ENCODE results near the gene KCNN3.
"Not testable (repeated sequence)": the region's sequence is repeated elsewhere in the genome, so short reads cannot be mapped to it uniquely, and the experiment has no call there.

The KCNN3 gene

DNA sequence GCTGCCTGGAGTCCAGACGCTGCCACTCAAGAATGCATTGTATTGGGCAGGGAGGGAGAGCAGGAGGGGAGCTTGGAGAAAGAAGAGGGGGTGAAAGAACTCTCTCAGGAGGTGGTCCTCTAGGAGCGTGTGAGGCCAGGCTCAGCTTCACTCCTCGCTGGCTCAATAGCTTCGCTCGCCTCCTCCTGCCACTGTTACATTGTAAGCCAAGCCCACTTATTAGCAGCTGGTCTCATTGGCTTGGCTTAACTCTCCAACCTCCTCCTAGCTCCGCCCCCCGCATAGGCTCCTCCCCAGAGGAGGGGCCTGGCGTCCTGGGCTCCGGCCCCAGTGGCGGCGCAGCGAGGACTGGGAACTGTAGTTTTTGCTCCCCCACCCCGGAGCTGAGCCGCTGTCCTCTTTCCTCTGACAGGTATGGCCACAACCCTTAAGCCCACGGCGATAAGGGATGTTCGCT lies at the start of gene KCNN3:
KCNN3 (minus strand) TSS at position 167 of the 457 bp plus-strand sequence. CDS start 317 bp downstream, outside the sequence.
- peak; percentile 99 for DNase-seq (ENCODE audit: low spot score)

DNA sequence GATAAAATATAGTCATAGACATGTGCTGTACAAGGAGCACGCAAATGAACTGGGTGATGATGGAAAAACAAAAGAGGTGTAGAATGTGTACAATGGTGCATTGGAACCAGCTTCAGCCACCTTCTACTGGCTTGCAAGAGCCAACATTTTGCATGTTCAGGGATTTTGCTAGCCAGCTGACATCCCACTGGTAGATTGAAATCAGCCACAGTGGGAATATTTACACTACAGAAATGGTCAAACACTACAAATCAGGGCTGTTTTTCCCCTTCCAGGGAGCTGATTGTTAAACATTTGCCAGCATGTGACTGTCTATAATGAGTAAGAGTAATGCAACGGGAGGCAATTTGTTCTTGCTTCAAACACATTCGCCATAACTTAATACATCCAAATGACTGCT lies 43.2 kb upstream of the KCNN3 start:
- DNase-seq (ENCODE audit: low spot score) = no peak

DNA sequence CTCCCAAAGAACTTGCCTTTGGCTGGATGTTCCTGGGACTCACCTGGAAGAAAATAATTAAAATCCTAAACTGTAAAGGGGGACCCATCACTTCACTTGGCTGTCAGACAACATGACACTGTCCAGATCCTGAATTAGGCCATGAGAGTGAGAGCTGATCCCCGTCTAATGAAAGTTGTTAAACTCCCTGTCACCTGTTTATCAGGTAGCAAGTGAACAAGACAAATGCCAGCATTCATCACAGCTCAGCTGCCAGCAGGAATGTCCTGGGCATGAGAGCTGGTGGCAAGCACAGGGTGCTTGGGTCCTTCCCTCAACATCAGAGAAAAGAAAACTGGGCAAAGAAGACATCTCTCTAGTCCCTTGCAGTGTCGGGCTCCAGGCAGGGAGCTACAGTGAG lies 42.7 kb upstream of the KCNN3 start:
- DNase-seq (ENCODE audit: low spot score) = no peak

DNA sequence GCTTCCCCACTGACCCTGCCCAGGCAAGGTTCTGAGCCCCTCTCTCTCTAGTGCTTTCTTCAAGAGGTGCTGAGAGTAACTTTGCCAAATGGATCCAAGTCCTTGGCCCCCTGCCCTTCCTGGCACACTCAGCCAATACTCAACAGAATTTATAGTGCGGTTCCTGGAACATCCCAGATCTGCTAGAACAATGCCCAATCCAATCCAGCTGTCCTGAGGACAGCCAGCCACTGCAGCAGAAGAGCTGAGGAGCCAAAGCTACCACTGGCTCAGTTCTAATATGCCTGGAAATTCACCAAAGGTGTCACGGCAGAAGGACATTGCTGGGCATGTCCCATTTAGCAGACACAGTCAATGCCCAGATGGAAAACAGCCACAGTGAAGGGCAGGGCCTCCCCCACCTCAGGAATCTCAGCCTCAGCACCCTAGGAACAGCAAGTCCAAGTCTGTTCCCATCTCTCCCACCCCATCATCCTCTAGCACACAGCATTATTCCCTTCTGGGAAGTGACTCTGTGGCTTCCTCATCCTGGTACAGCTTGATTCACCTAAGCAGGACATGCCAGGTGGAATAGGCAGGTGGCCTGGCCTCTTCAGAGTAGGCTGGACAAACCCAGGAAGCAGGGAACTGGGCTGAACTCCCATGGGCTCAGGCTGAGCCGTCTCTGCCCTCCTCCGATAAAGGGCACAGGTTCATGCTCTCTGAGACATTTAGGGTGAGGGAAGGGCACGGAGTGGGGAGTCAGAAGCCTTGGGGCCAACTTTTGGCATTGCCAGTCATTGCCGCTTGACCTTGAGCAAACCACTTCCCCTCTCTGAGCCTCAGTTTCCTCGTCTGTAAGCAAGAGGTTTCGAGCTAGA lies 41.8 kb upstream of the KCNN3 start:
- no peak for DNase-seq (ENCODE audit: low spot score)

DNA sequence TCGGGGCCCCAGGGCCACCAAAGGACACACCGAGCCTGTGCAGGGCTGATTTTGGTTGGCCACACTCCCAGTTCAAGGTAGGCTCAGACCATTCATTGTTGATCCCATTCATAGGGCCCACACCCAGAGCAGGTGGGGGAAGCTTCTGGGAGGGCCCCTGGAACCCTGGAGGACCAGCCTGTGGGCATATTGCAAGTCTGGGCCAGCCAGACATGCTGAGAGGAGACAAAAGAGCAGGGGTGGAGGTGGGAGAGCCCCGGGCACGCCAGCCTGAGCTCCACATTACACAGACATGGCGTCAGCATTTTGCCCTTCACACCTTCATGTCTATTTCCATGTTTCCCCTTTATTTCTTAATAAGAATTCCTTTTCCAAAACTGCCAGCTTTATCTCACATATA lies 40.8 kb upstream of the KCNN3 start:
- no peak for DNase-seq (ENCODE audit: low spot score)

DNA sequence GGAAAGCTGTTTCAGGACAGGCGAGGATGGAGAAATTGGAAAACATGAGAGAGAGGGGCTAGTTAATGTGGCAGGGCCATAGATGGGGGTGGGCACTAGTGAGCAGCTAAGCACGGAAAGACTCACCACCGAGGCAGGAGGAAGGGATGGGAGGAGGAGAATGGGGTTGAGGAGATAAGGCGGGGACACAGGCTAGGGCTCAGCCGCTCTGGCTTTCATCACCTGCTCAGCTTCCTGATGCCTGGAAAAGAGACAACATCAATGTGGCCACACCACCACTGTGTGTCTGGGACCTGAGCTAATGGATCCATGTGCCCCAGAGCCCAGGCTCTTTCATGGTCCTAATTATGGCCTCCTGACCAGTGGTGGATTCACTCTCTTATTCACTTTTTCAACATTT lies 38.9 kb upstream of the KCNN3 start:
- no peak for DNase-seq (ENCODE audit: low spot score)

DNA sequence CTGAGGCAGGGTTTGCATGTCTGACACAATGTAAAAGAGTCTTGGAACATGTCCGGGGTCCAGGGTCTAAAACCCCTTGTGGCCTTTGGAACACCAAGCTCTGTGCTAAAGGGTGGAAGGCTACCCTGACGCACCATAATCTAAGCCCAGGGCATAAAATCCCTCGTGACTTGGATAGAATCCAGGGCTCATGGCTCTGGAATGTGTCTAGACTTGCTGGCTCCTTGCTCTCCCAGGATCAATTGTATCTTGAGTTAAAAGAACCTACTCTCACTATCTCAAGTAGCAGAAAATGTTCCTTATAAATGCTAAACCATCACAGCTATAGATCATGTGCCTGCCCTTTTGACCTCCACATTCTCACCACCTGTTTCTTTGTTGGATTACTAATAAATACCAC lies 38.0 kb upstream of the KCNN3 start:
- not testable (repeated sequence) for DNase-seq (ENCODE audit: low spot score)

DNA sequence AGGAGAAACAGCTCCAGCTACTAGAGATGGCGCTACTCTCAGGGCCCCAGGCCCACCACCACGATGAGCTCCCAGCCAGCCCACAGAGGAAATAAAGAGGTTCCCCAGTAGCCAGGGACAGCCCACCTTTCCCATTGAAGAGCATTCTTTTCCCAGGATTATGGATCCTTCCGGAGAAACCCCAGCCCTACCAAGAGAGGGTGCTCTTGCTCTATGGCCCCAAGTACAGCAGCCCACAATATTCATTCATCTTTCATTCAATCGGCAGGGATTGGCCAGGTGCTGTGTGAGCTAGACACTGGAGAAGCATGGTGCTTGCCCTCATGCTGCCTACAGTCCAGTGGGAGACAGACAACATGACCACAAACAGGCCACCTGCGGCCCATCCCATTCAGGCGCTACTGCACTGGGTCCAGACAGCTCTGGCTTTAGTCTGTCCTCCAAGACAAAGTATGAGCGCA lies 36.6 kb upstream of the KCNN3 start:
- DNase-seq (ENCODE audit: low spot score) = no peak

DNA sequence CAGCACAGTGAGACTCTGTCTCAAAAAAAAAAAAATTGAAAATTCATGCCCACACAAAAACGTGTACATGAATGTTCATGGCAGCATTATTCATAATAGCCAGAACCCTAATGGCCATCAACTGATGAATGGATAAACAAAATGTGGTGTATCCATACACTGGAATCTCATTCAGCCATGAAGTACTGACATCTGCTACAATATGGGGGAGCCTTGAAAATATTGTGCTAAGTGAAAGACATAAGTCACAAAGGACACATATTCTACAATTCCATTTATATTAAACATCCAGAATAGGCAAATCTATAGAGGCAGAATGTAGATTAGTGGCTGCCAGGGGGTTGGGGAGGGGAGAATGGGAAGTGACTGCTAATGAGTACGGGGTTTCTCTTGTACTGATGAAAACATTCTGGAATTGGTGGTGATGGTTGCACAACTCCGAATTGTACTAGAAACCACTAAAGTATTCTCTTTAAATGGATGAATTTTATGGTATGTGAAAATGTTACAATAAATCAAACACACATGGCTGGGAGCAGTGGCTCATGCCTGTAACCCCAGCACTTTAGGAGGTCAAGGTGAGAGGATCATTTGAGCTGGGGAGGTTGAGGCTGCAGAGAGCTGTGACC lies 33.0 kb upstream of the KCNN3 start:
- no peak for DNase-seq (ENCODE audit: low spot score)

DNA sequence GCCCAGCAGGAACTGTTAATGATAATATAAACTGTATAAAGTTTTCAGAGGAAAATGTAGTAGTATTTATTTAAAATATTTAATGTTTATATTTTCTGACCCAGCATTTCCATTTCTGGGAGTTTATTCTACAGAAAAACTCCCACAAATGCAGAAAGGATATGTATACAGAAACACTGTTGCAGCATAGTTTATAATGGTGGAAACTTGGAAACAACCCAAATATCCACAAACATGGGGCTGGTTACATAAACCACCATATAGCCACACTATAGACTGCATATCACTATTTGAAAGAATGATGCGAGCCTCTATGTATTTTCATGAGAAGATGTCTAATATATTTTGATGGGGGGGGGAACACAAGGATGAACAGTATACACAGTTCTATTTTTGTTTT lies 31.5 kb upstream of the KCNN3 start:
- no peak for DNase-seq (ENCODE audit: low spot score)

DNA sequence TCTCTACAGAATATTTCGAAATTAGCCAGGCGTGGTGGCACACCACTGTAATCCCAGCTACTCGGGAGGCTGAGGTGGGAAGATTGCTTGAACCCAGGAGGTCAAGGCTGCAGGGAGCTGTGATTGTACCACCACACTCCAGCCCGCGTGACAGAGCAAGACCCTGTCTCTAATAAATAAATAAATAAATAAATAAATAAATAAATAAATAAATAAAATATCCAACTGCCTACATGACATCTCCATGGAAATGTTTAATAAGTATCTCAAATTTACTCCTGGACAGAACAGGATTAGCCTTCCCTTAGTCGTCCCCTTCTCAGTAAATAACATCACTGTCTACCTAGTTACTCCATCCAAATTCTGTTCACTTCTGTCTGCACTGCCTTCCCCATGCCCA lies 29.0 kb upstream of the KCNN3 start:
- DNase-seq (ENCODE audit: low spot score) = no peak

DNA sequence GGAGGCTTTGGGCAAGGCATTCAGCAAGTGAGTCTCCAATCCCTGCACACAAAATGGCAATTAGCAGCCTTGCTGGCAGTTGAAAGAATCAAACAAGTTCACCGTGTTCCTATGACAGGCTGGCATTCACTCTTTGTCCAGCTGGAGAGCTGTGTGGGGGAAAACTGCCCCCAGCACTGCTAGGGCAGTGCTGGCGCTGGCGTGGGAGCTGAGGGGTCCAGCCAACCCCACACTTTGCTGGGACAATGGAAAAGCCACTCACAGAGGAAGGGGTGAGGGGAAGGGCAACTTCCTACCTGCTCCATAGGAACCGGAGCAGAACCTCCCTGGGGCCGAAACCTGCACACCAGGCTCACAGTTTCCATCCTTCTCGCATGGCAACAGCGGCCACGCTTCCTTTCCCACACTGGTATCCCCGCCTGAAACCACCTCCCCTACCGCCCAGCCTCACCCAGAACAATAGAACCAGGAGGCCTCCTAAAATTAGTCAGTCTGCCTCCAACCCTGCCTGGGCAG lies 26.7 kb upstream of the KCNN3 start:
- DNase-seq (ENCODE audit: low spot score) = peak; percentile 64

DNA sequence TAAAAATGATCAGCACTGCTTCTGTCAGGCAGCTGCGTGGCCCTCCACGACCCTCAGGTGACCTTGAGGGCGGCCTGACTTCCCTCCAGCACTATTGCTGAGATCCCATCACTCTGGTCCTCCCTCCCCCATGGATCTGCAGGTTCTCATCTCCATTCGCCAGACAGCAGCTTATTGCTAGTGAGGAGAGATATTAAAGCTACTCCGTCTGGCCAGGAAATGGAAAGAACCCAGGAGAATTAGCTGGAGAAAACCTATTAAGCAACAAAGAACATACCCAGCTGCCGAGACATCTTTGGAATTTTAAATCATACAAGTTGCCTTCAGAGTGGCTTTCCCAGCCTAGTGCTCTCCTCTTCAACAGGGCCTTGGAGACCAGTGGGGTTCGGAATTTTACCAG lies 25.7 kb upstream of the KCNN3 start:
- DNase-seq (ENCODE audit: low spot score) = no peak

DNA sequence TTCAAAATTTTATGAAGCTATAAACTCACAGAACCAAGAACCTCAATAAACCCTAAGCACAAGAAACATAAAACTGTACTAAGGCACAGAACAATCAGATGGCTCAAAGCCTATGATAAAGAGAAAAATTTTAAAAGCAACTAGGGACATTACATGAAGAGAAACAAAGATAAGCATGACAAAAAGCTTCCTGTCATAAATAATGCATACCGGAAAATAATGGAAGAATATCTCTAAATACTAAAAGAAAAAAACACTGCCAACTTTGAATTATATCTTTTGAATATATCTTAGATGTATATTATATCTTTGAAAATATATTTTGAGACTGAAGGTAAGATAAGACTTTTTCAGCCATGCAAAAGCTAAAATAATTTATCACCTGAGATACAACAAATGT lies 21.4 kb upstream of the KCNN3 start:
- DNase-seq (ENCODE audit: low spot score) = no peak

DNA sequence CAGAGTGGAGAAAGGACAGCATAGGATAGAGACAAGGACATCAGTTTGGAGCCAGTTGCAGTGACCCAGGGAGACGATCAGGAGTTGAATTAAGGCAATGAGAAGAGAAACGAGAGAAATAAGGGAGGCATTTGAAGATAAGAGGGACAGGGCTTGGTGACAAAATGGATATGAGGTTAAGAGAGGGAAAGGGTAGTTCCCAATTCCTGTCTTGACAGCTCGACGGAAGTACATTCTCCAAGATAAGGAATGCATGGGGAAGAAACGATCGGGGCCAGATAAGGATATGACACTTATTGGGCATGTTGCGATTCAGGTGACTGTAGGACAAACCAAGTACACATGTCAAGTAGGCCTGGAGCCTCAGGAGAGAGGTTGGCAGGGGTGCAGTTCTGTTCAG lies 18.7 kb upstream of the KCNN3 start:
- no peak for DNase-seq (ENCODE audit: low spot score)

DNA sequence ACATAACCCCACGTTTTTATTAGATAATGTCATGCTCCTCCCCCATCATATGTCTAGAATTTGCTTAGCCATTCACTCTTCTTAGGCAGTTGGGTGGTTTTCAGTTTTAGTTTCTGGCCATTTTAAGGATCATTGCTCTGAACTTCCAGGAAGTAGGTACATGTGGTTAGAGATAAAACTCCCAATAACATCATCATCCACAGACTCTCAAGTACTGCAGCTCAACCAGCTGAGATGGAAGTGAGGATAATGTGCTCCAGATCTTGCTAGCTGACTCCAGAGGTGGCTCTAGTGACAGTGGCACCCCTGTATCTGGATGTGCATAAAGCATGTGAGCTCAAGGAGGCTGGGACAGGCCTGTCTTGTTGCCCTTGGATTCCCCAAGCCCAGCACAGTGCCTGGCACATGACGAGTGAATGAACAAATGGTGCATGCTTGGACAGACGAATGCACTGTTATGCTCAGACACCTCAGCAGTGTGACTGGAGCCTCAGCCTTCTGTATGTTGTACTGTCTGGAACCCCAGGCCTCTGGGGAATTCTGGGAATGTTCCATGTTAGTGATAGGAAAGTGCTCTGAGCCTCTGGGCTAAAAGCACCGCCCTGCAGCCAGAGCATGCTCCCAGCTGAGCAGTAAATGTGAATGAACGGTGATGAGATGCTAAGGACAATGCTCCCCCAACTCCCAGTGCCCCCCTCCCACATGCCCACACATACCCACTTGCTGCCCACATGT lies 16.4 kb upstream of the KCNN3 start:
- no peak for DNase-seq (ENCODE audit: low spot score)

DNA sequence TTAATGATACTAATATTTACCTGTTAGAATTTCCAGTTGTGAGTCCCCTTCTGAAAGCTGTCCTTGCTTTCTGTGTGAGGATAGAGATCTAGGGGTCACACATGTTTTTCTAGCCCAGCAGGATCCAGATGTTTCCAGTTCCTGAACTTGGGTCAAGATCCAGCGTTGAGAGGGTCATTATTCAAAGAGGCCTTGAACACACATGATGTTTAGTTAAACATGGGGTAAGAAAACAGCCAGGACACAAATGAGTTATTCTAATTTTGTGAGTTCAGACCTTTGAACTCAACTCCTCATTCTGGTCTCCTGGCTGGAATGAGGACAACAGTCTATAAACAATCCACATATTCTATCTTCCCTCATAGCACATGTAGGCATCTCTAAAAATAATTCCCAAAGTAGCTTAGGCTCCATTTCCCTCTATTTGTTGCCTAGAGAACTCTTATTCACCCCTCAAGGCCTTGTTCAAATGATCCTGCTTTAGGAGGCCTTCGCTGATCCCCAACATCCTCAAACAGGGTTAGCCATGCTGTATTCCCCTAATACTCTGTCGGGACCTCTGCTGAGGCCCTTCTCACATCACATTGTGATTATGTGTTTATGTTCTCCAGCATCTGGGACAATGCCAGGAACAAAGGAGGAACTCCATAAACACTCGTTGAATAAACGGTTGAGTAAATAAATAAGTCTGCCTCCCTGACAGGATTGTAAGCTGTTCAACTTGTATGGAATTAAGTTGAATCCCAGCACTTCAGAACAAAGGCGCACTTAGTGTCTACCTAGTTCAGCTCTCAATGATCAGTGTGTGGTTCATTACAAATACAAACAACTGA lies 15.0 kb upstream of the KCNN3 start:
- no peak for DNase-seq (ENCODE audit: low spot score)

DNA sequence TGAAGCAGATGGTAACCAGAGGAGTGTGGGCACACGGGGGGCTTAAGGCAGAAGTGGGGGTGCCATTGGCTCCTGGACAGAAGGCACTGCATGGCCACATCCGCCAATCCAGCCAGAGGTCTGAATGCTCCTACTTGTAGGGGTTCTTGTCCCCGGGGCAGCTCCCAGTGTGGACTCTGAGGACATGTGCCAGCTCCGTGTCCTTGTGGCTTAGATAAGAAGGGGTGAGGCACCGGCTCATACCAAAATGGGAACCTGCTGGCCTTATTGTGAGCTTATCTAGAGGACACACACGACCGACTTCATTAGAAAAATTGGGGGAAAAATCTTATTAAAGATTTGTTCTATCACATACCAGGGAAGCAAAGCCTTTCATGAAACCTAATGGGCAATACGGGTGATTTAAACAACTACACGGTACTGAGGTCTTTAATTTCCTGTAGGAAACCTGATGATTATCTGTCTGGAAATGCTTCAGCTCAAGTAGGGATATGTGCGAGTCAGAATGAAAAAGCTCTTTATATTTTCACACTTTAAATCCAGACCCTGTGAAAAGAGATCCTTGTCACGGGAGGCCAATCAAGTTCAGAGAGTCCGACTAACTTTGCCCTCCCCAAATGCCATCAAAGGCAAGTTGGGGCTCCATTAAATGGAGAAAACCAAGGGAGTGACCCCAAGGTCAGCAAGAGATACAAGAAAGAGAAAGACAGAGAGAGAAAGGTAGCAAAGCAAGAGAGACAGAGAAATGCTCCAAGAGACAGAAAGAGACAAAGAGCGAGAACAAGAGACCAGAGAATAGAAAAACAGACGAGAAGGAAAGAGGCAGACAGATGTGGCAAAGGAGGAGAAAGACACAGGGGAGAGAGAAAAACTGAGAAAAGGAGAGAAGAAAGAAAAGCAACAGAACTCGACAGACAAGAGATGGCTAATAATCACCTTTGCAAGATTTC lies 14.1 kb upstream of the KCNN3 start:
- DNase-seq (ENCODE audit: low spot score) = no peak

DNA sequence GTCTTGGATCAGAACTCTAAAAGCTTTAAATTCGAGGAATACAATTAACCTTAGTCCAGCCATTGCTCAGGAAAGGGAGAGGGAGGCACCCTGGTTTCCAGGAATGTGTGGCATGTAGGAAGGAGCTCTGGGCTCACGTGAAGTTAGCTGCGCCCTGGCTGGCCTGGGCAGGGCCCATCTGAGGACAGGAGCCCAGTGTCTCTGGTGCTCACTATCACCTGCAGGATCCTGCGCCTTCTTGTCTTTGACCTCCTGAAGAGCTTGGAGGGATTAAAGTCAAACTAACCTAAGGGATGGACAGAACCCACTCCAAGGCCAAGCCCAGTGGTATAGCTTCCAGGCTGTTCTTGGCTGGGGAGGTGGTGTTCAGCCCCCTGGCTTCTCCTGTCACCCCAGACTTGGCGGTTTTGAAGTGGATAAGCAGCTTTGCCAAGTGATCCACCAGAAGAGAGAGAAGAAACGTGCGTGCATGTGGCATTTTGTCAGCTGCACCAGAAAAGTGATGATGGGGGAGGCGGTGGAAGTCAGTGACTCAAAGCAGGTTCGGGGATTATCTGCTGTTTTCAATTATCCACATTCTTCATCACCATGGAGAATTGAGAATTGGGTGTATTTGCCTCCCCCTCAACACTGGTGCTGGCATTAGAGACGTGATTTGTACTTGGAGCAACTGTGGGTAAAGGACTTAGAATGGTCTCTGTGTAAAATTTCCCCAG lies 11.9 kb upstream of the KCNN3 start:
- DNase-seq (ENCODE audit: low spot score) = no peak

DNA sequence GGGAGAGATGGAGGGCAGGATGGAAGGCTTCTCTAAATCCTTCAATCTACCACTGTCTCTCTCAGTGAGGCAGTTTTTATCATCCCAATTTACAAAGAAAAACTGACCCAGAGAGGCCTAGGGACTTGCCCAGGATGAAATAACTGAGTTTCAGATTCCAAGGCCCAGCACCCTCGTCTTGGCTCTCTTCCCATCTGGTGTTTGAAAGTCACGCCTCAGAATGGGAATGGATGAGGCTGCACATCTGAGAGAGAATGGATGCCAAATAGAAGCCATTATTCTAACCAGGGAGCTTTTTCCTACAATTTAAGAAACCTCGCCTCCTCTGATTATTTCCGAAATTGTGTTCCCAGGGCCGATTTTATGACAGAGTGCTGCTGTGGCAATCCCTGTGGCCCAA lies 10.6 kb upstream of the KCNN3 start:
- DNase-seq (ENCODE audit: low spot score) = no peak

All from Ammon's horn (tissue), 1 donor.